A549 (cell line): ENCODE data around the gene RBM46. TPM values are rescaled to one million over a fixed set of nuclear protein-coding genes. Genes with fewer than 3 reads are reported as not detected.

Experiments
- ATAC-seq, 2 experiments: fragments of 200-7000 bp in 1 of 2; fragments of >200 bp in 1 of 2; cut with Nextera tagmentation in 1 of 2; cut with Tn5 transposase in 1 of 2; 3 replicates each; pipeline versions ENCODE4 v1.8.0 to v1.9.1; 2018 to 2020; ENCODE audit warnings: mild to moderate bottlenecking in 1 of 2, moderate library complexity in 1 of 2
- CTCF ChIA-PET: fragments of 300-600 bp; sonication (Branson Sonifier 250); formaldehyde crosslinking; extraction: SDS; loops from one replicate; lab custom pipeline; 2021; ENCODE audit warnings: antibody characterized with exemption, inconsistent platforms; lab: Yijun Ruan, JAX
- POLR2A ChIA-PET: fragments of 350-600 bp; formaldehyde crosslinking; extraction: SDS; loops from one replicate; lab custom pipeline; 2021; ENCODE audit warnings: antibody characterized with exemption, inconsistent platforms; lab: Yijun Ruan, JAX
- DNase-seq, 2 experiments: peaks; one replicate each; pipeline versions ENCODE4 v3.0.0 to v3.0.0-alpha.2; 2011 to 2016; ENCODE audit warnings: low read depth in 1 of 2, low spot score in 1 of 2
- FAIRE-seq: peaks from 2 replicates; lab custom pipeline; 2011; peaks lifted over from hg19 to GRCh38; lab: Jason Lieb, UNC
- H3K27ac ChIP-seq, 2 experiments: fragments of >200 bp; sonication (Bioruptor Twin); formaldehyde crosslinking; 3 replicates each; pipeline ENCODE4 v1.5.1; 2016 to 2017
- H3K4me1 ChIP-seq: fragments of >200 bp; sonication (Bioruptor Twin); formaldehyde crosslinking; 3 replicates; pipeline ENCODE4 v1.6.1; 2016
- H3K4me2 ChIP-seq: fragments of >200 bp; sonication (Bioruptor Twin); formaldehyde crosslinking; 3 replicates; pipeline ENCODE4 v1.6.1; 2016
- H3K4me3 ChIP-seq: fragments of >200 bp; sonication (Bioruptor Twin); formaldehyde crosslinking; 3 replicates; pipeline ENCODE4 v1.5.1; 2016
- H3K9me3 ChIP-seq: fragments of >200 bp; sonication (Bioruptor Twin); formaldehyde crosslinking; 3 replicates; pipeline ENCODE4 v1.6.1; 2016
- CBX2 ChIP-seq: fragments of 200-600 bp; sonication (generic); IDR thresholded peaks from 2 replicates; pipeline ENCODE4 v1.6.1; 2016; ENCODE audit warnings: low read depth, mild to moderate bottlenecking, borderline replicate concordance
- CEBPB ChIP-seq, 2 experiments: fragments of >200 bp in 1 of 2; sonication (Bioruptor Twin) in 1 of 2; formaldehyde crosslinking in 1 of 2; IDR thresholded peaks; 2 replicates each; pipeline ENCODE4 v1.6.1; 2012 to 2016
- ESRRA ChIP-seq: fragments of 150-350 bp; IDR thresholded peaks from 2 replicates; pipeline ENCODE4 v1.6.1; 2014; ENCODE audit warnings: mild to moderate bottlenecking, low read length, borderline replicate concordance
- FOSB ChIP-seq: fragments of 250-450 bp; sonication (Bioruptor Pico); IDR thresholded peaks from 2 replicates; pipeline ENCODE4 v1.5.0; 2020; ENCODE audit warnings: mild to moderate bottlenecking, moderate library complexity
- FOXS1 ChIP-seq: fragments of 250-450 bp; sonication (Bioruptor Pico); IDR thresholded peaks from 2 replicates; pipeline ENCODE4 v1.5.0; 2020; ENCODE audit warnings: mild to moderate bottlenecking, moderate library complexity
- HDAC2 ChIP-seq: fragments of 200-600 bp; sonication (generic); IDR thresholded peaks from 2 replicates; pipeline ENCODE4 v1.6.1; 2016
- HEYL ChIP-seq: fragments of 250-450 bp; sonication (Bioruptor Pico); IDR thresholded peaks from 2 replicates; pipeline ENCODE4 v1.8.0; 2021; ENCODE audit warnings: mild to moderate bottlenecking, moderate library complexity
- HOXB13 ChIP-seq: fragments of 250-450 bp; sonication (Bioruptor Pico); IDR thresholded peaks from 2 replicates; pipeline ENCODE4 v1.5.0; 2020; ENCODE audit warnings: low read depth, mild to moderate bottlenecking, moderate library complexity
- HOXB5 ChIP-seq: fragments of 250-450 bp; sonication (Bioruptor Pico); IDR thresholded peaks from 2 replicates; pipeline ENCODE4 v1.5.0; 2020; ENCODE audit warnings: mild to moderate bottlenecking, moderate library complexity
- NFE2L2 ChIP-seq: fragments of 150-350 bp; conservative IDR thresholded peaks from 2 replicates; pipeline ENCODE4 v1.6.1; 2014; ENCODE audit warnings: low read length
- NR3C1 ChIP-seq: fragments of >200 bp; sonication (Bioruptor Twin); formaldehyde crosslinking; IDR thresholded peaks from 3 replicates; pipeline ENCODE4 v1.6.1; 2017
- RAD21 ChIP-seq, 2 experiments: fragments of >200 bp in 1 of 2; sonication (Bioruptor Twin) in 1 of 2; formaldehyde crosslinking in 1 of 2; IDR thresholded peaks in 1 of 2; conservative IDR thresholded peaks in 1 of 2; 2 replicates in 1 of 2; 3 replicates in 1 of 2; pipeline ENCODE4 v1.6.1; 2012 to 2018; ENCODE audit warnings: inconsistent platforms in 1 of 2
- SMC3 ChIP-seq: fragments of >200 bp; sonication (Bioruptor Twin); formaldehyde crosslinking; IDR thresholded peaks from 3 replicates; pipeline ENCODE4 v1.6.1; 2018; ENCODE audit warnings: inconsistent platforms
- ZFP36 ChIP-seq: fragments of 450-650 bp; IDR thresholded peaks from 2 replicates; pipeline ENCODE4 v1.6.1; 2014; ENCODE audit warnings: borderline replicate concordance; ENCODE audit not compliant: partially characterized antibody
- WGBS: methylation state at CpG from one replicate; pipeline ENCODE4 v1.1.6; 2017; ENCODE audit errors: missing lambda C conversion rate; 5-methylcytosine and 5-hydroxymethylcytosine counted together
- polyA plus RNA-seq, 4 experiments: library from polyadenylated mRNA; depleted of rRNA in 3 of 4; stranded (reverse); fragments of >200 nt; fragmentation: RNase III in 1 of 4; extraction: RNeasy Plus Mini Kit Qiagen cat#74134 plus additional on column Dnase treatment in 1 of 4; gene quantifications; 2 replicates in 3 of 4; 3 replicates in 1 of 4; pipeline ENCODE4 v1.2.3, GENCODE V29; 2011 to 2017
- TF ChIP-seq, protein P1 (sequence below): fragments of 250-450 bp; sonication (Bioruptor Pico); IDR thresholded peaks from 2 replicates; pipeline ENCODE4 v1.5.0; 2021; ENCODE audit warnings: mild to moderate bottlenecking, moderate library complexity, borderline replicate concordance
- TF ChIP-seq, protein P2 (sequence below): fragments of 450-650 bp; IDR thresholded peaks from 2 replicates; pipeline ENCODE4 v1.6.1; 2014; ENCODE audit warnings: antibody characterized with exemption
- TF ChIP-seq, protein P3 (sequence below): fragments of >200 bp; sonication (Bioruptor Twin); formaldehyde crosslinking; IDR thresholded peaks from 3 replicates; pipeline ENCODE4 v1.5.1; 2016
- TF ChIP-seq, protein P4 (sequence below): IDR thresholded peaks from 2 replicates; pipeline ENCODE4 v1.6.1; 2012
- TF ChIP-seq, protein P5 (sequence below): fragments of >200 bp; sonication (Bioruptor Twin); formaldehyde crosslinking; IDR thresholded peaks from 3 replicates; pipeline ENCODE4 v1.6.1; 2016

RBM46 gene
- polyA plus RNA-seq, 2 of the 4 experiments (the other 2 are of a cell fraction) = not detected

DNA sequence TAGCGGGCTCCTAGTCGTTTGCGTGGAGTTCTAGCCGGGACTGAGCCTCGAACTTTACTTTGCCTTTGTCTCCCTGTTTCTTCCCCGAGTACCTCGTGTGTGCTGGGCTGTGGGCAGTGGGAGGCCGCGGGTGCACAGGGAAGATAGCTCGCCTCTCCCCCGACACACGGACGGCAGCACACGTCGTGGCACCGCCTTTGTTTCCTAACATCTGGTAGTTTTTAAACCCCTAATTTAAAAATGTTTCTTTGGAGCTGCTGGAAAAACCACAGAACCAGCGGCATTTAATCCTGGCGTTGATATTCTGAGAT, 866 bp downstream of the RBM46 start:
- ATAC-seq (no peak), FAIRE-seq (no peak), DNase-seq (no peak)
- TF ChIP-seq HEYL (no peak), NFE2L2 (no peak)
- POLR2A ChIA-PET = no interaction called here
- H3K27ac ChIP-seq = no peak overlapping the region
- 68% methylated on average over 18 of the region's 18 CpGs for WGBS
- no peaks in the 10 kb centered on the region for H3K4me1 ChIP-seq
- no peaks in the 10 kb centered on the region for H3K9me3 ChIP-seq
- CTCF ChIA-PET = interaction anchor here (0.9 to 1.2 kb wide), 3 partner anchors 11 to 229 kb away, joined by 3 to 4 read pairs (median 3); no protein-coding TSS in a partner anchor
- H3K4me2 ChIP-seq = no peak overlapping the region
- H3K4me3 ChIP-seq = no peak overlapping the region

DNA sequence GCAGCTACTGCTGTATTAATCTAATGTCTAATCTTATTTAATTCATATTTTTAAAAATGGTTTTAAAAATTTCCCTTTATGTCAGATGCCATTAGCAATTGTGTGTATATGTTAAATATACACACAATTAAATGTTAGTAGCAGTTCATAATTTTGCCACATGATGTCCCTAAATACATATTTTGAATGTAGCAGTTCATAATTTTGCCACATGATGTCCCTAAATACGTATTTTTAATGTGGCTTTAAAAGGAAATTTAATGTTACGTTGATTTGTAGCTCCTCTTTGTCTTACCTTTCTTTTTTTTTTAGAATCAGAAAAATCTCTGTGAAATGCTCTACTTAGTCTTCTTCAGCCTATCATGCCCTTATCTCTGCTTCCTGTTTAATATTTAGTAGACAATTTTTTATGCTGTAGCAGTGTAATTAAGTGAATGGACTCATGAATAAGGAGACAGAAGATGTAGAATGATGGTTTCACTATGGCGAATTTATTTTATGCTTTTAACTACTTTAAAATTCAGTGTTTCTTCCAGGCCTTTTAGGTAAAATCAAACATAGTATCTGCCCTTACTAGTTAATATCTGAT, 26.1 kb downstream of the RBM46 start:
- no peak overlapping the region for H3K27ac ChIP-seq
- WGBS = 1% methylated on average over 3 of the region's 3 CpGs
- no peaks in the 10 kb centered on the region for H3K9me3 ChIP-seq
- H3K4me1 ChIP-seq = no peaks in the 10 kb centered on the region
- H3K4me2 ChIP-seq = peak overlapping the region; percentile 46; the same call in 1 of the 3 replicates
- CTCF ChIA-PET = interaction anchor here (0.6 to 0.8 kb wide), 3 partner anchors 8 to 1146 kb away, joined by 3 to 4 read pairs (median 3); partner anchors contain the start of gene CTSO
- peak; percentile 75 for TF ChIP-seq SMC3
- TF ChIP-seq, protein P1, sequence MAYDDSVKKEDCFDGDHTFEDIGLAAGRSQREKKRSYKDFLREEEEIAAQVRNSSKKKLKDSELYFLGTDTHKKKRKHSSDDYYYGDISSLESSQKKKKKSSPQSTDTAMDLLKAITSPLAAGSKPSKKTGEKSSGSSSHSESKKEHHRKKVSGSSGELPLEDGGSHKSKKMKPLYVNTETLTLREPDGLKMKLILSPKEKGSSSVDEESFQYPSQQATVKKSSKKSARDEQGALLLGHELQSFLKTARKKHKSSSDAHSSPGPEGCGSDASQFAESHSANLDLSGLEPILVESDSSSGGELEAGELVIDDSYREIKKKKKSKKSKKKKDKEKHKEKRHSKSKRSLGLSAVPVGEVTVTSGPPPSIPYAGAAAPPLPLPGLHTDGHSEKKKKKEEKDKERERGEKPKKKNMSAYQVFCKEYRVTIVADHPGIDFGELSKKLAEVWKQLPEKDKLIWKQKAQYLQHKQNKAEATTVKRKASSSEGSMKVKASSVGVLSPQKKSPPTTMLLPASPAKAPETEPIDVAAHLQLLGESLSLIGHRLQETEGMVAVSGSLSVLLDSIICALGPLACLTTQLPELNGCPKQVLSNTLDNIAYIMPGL = no peak
- TF ChIP-seq ZFP36 = no peak
- TF ChIP-seq HDAC2 = no peak
- no peak for TF ChIP-seq NR3C1
- TF ChIP-seq CBX2 = no peak
- no peak for TF ChIP-seq ESRRA
- no peak for TF ChIP-seq HEYL
- TF ChIP-seq RAD21 (conservative IDR thresholded peaks at IDR 0.05 in 1 of 2, IDR thresholded peaks at IDR 0.05 in 1 of 2) = peak; percentile 69 to 72
- TF ChIP-seq FOXS1 (CRISPR knock-in tag) = no peak
- TF ChIP-seq, protein P2, sequence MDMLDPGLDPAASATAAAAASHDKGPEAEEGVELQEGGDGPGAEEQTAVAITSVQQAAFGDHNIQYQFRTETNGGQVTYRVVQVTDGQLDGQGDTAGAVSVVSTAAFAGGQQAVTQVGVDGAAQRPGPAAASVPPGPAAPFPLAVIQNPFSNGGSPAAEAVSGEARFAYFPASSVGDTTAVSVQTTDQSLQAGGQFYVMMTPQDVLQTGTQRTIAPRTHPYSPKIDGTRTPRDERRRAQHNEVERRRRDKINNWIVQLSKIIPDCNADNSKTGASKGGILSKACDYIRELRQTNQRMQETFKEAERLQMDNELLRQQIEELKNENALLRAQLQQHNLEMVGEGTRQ = no peak
- no peak for TF ChIP-seq CEBPB (IDR thresholded peaks at IDR 0.05)
- TF ChIP-seq, protein P3, sequence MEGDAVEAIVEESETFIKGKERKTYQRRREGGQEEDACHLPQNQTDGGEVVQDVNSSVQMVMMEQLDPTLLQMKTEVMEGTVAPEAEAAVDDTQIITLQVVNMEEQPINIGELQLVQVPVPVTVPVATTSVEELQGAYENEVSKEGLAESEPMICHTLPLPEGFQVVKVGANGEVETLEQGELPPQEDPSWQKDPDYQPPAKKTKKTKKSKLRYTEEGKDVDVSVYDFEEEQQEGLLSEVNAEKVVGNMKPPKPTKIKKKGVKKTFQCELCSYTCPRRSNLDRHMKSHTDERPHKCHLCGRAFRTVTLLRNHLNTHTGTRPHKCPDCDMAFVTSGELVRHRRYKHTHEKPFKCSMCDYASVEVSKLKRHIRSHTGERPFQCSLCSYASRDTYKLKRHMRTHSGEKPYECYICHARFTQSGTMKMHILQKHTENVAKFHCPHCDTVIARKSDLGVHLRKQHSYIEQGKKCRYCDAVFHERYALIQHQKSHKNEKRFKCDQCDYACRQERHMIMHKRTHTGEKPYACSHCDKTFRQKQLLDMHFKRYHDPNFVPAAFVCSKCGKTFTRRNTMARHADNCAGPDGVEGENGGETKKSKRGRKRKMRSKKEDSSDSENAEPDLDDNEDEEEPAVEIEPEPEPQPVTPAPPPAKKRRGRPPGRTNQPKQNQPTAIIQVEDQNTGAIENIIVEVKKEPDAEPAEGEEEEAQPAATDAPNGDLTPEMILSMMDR = peak; percentile 86
- TF ChIP-seq, protein P4, sequence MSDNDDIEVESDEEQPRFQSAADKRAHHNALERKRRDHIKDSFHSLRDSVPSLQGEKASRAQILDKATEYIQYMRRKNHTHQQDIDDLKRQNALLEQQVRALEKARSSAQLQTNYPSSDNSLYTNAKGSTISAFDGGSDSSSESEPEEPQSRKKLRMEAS = no peak
- TF ChIP-seq HOXB13 (CRISPR knock-in tag) = no peak
- TF ChIP-seq, protein P5, sequence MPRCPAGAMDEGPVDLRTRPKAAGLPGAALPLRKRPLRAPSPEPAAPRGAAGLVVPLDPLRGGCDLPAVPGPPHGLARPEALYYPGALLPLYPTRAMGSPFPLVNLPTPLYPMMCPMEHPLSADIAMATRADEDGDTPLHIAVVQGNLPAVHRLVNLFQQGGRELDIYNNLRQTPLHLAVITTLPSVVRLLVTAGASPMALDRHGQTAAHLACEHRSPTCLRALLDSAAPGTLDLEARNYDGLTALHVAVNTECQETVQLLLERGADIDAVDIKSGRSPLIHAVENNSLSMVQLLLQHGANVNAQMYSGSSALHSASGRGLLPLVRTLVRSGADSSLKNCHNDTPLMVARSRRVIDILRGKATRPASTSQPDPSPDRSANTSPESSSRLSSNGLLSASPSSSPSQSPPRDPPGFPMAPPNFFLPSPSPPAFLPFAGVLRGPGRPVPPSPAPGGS = no peak
- no peak for TF ChIP-seq FOSB
- TF ChIP-seq HOXB5 (CRISPR knock-in tag) = no peak
- TF ChIP-seq, all 56 proteins: peak for 3
- DNase-seq (peak in 1 of 2 experiments; percentile 33), ATAC-seq (peak in 1 of 2 experiments; percentile 52; a peak in 1 of 6 replicates), FAIRE-seq (no peak)
- POLR2A ChIA-PET = no interaction called here
- no peak overlapping the region for H3K4me3 ChIP-seq
